CD4-positive, alpha-beta T cell treated with Interleukin-4 for 4 hours (primary cell): ENCODE results near the gene LAMA5.

ENCODE experiments used
- DNase-seq: peaks from one replicate; pipeline ENCODE4 v3.0.0-alpha.2; 2020

Gene LAMA5

DNA sequence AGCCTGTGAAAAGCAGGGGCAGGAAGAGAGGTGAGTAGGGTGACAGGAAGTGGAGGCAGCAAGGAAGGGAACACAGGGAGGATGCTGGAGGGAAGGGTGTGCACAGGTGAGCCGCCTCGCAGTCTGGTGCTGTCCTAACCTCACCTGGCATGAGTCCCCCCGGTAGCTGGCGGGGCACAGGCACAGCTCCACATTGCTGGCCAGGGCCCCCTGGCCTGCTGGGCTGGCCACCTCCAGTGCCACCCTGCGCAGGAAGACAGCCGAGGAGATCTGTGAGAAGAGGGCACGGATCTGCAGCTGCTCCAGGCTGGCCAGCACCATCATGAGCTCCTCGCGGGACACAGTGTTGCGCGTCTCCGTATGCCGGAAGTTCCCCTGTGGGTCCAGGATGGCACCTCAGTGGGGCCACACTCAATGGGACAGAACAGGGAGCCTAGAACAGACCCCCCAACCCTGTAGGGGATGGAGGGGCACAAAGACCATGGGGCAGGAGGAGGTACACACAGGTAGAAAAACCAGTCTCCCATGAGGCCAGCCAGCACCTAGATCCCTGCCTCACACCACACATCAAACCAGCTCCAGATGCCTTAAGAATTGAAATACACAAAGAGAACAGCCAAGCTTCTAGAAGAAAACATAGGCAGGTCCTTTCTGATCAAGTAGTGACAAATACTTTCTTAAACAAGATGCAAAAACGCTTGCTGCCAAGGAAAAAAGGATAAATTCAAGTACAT is 41.8 kb downstream of the LAMA5 start:
- DNase-seq, result no peak

DNA sequence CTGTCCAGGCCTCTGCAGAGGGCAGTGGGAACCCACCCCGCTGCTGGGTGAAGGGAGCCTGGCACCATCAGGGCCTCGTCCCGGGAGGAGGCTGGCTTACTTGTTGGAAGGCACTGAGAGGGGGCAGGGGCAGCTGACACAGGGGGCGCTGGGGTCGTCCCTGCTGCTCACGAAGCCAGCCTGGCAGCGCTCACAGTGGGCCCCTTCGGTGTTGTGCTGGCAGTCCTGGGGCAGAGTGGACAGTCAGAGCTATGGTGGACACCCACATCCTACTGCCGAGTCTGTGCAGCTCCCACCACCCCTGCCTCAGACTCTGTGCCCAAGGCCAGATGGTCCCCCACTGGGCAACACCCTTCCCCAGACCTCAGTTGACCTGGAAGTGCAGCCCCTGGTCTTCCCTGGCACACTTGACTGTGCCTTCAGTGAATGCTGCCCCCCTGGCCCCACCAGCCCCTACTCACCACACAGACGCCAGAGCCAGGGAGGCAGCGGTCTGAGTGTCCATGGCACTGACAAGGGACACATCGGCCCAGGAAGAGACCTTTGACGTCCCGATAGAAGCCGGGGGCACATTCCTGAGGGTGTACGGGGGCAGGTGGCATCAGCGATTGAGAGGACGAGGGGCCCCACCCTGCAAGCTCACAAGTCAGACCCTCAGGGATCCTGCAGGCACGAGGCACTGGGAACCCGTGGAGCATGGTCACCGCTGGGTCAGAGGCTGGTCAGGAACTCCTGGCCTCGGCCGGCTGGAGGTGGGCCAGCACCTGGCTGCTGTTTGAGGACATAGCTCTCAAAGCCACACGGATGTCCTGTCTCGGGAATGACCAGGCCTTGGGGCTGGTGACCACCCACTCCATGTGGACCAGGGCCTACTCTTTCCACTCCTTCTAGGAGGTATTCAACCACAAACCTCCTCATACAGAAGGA is 42.9 kb downstream of the LAMA5 start:
- no peak for DNase-seq

DNA sequence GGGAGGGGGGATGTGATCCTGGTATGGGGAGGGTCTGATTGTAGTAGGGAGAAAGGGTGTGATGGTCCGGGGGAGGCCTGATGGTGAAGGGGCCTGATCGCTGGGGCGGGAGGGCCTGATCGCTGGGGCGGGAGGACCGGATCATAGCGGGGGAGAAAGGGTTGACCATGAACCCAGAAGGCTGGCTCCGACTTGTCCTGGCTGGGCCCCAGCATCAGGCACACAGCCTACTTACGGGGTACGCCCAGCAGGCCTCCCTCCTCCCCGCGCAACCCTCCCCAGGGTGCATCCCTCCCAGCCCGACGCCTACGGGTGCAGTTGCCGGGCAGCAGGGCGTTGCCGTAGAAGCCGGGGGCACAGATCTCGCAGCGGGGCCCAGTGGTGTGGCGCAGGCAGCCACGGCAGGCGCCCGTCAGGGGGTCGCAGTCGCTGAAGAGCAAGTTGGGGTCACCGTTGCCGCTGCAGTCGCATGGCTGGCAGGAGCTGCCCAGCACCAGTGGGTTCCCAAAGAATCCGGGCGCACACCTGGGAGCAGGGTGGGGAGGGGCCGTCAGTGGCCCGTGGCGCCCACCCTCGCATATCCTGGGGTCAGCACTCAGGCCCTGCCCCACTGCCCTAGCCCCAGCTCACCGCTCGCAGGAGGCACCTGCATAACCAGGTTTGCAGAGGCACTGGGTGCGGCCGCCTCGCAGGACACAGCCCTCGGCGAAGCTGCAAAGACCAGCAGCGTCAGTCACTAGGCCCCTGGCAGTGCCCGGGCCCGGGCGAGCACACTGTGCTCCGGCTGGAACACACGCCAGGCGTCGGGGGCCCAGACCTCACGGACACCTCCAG is 43.7 kb downstream of the LAMA5 start:
- DNase-seq, result no peak

DNA sequence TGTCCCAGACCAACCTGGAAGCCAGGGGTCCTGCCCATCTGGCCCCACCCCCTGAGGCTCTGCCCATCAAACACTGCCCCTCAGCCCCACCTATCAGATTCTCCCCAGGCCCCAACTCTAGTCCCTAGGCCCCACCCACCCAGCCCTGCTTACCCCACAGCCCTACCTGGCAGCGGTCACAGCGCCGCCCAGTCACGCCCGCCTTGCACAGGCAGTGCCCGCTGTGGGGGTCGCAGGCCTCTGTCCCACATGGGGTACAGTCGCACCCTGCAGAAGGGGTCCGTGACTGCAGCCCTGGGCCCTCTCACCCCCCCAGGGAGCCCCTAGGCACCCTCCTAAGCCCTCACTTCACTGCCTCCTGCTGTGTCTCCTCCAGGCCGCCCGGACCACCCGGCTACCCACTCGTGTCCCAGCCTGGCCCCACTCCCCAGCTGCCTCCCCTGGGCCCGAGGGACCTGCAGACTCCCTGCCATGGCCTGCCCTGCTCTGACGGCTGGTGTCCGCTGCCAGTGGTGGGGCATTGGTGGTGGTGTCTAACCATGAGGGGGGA is 44.5 kb downstream of the LAMA5 start:
- DNase-seq, result no peak

DNA sequence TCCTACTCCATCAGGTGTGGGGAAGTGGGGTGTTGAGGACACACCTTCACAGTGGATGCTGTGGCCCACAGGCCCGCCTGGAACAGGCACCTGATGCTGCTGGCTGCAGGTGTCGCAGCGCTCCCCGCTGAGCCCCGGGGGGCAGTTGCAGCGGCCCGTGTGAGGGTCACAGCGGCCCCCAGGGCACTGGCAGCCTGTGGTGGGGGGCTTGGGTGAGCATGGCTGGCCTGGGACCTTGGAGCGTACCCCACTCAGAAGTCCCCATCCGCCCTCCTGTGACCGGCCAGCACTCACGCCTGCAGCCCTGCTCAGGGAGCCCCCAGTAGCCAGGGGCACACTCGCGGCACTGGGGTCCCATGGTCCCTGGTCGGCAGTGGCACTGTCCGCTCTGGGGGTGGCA is 45.1 kb downstream of the LAMA5 start:
- DNase-seq, result no peak

DNA sequence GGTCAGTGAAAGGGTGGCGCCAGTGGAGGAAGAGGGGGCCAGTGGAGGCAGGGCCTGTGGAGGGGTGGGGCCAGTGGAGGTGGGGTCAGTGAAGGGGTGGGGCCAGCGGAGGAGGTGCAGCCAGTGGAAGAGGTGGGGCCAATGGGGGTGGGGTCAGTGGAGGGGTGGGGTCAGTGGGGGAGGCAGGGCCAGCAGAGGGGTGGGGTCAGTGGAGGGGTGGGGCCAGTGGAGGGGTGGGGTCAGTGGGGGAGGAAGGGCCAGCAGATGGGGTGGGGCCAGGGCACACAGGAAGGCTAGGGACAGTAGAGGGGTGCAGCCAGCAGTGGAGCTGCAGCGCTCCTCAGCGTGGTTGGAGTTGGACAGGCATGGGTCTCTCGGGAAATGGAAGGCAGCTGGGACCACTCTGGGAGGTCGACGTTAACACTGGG is 45.6 kb downstream of the LAMA5 start:
- DNase-seq, result no peak

DNA sequence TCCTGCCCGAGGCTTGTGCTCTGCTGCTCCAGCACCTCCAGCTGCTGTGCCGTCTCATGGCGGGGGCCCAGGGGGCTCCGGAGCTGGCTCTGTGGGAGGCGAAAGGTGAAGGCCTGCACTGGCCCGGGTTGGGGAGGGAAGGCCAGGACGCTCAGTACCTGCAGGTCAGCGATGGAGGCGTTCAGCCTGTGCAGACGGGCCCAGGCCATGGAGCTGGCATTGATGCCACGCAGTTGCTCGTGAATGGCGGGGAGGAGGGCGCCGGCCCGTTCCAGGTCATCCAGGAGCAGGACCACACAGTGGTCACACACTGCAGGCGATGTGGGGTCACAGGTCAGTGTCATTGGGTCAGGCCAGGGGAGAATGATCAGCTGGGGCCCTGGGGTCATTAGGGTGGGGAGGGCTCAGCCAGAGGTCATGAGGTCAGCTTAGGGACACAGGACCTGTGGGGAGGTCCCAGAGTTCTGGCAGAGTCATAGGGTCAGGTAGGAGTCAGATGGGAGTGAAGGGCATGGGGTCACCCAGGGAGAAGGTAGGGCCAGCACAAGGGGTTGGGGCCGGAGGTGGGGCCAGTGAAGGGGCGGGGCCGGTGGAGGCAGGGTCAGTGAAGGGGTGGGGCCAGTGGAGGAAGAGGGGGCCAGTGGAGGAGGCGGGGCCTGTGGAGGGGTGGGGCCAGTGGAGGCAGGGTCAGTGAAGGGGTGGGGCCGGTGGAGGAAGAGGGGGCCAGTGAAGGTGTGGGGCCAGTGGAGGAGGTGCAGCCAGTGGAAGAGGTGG is 46.3 kb downstream of the LAMA5 start:
- no peak for DNase-seq

DNA sequence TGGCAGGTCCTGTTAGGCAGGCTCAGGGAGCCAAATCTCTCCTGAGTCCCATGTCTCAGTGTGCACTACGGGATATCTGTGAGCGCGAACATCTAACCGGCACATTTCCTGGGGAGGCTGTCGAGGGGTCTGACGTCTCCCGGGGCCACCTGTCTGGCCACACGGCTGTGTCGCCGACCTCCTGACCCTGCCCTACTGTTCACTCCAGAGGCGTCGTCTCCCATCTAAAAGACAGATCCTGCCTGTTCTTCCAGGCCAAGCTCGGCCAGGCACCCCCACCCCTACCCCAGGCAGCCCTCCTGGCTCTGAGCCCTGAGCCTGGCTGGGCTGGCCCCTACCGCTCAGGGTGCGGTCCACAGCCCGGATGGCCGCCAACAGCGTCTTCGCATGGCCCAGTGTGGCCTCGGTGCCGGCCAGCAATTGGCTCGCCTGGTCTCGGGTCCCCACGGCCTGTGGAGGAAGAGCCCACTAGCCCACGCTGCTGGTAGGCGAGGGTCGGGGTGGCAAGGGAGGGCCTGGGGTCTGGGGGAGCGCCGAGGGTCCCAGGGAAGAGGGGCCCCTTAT is 47.7 kb downstream of the LAMA5 start:
- DNase-seq, result no peak

DNA sequence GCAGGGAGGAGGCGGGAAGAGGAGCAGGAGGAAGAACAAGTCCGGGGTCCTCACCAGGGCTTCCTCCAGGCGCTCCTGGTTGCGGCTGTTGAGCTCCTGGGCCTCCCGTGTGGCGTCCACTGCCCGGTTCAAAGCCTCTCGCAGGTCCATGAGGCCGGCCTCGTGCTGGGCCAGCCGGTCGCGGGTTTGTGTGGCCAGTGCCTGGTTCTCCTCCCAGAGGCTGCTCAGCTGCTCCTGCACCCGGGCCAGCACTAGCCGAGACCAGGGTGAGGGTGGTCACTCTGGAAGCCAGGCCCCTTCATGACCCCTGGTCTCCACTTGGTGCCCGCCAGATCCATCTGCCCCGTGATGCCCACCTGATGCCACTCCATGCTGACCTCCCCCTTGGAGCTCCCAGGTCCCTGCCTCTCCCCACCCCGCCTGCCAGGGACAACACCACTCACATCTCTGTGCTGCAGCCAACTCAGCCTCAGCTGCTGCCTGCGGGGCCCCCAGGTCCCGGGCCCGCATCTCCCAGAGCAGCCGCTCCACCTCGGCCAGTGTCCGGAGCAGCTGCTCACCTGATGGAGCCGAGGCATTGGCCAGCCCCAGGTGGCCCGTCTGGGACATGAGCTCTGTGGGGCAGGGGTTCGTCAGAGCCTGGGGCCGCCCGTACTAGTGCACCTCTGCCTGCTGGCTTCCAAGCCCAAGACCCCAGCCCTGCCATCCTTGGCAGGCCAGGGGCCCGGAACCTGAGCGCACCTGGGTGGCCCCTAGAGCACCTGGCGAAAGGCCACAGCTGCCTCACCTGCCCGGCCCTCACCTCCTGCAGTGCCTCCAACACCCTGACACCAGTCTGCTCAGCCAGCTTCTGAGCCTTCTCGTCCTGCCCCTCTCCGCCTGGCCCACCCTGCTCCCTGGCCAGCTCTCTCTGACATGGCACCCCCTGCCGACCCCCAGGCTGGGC is 48.4 kb downstream of the LAMA5 start:
- no peak for DNase-seq

DNA sequence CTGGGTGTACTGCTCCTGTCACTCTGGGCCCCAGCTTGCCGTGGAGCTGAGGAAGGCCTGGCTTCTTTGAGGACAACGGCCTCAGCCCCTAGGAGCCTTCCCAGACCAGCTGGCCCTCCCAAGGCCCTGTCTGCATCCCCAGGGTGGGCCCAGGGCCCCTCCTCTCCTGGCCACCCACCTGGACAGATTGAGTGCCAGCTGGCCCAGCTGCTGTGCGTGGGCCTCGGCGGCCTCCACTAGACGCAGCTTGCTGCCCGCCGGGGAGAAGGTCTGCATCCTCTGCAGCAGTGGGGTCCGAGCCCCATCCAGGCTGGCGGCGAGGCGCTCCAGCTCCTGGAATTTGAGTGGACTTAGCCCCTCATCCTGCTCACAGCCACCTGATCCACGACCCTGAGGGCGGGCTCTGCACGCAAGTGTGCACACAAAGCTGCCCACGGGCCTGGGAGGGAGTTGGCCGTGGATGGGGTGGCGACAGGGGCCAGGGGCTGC is 49.9 kb downstream of the LAMA5 start:
- DNase-seq, result no peak

DNA sequence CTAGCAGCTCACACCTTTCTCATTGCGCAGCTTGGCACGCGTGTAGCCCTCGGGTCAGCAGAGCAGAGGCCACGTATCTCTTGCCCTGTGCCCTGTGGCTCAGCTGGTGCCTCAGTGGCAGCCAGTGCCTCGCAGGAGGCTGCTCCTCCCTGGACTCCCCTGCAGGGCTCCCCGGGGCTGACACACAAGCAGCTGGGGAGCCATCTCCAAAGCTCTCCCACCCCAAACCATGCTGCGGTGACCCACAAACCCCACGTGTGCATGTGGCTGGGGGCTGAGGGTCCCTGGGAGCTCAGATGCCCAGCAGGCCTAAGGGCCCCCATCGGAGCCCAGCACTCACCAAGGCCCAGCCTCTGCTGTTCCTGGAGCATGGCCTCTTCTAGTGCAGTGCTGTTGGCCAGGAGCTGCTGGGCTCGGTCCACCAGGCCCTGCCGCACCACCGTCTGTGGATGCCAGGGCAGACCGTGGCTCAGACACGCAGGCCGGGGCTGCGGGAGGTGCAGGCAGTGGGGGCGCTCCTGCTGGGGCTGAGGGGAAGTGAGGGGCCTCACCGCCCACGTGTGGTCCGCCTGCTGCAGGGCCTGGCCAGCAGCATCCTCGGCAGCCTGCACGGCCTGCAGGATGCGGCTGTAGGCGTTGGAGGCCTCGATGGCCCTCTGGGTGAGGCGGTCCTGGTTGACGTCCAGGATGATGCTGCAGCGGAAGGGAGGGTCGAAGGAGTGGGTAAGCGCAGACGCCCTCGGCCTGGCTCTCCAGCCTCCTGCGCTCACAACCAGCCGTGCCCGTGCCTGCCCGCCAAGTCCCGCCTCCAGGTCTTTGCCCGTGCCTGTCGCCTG is 50.6 kb downstream of the LAMA5 start:
- no peak for DNase-seq

DNA sequence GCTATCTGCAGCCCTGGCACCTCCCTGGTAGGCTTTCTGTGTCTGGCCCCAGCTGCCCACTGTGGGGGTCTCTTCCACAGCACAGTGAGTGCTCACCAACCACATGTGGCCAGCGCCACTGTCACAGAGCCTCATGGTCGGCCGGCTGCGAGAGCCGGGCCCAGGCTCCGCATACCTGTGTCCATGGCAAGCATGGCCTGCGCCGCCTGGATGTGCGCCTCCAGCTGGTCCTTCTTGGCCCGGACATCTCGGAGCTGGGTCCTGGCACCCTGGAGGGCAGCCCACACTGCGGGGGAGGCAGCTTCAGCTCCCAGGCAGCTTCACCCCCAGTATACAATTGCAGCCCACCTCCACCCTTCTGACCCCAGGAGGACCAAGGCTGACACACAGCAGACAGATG is 51.3 kb downstream of the LAMA5 start:
- no peak for DNase-seq

DNA sequence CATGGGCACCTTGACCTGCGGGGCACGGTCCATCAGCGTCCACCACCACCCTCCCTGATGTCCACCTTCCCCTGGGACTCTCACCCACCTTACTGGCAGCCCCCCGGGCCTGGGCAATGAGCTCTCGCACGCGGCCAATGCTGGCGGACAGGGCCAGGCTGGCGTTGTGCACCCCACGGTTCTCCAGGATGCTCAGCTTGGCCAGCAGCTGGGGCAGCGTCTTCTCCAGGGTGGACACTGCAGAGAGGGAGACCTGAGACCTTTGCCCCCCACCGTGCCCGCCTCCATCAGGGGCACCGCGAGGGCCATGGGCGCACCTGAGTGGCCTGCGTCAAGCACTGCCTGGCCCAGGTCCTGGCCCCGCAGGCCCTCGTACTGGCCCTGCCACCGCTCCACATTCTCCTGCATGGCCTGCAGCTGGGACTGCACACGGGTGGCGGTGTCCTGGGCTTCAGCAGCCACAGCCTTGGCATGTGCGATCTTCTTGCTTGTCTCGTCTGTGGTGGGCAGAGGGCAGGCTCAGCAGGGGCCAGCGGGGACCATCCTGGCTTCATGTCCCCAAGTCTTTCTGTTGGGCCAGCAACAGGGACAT is 52.3 kb downstream of the LAMA5 start:
- DNase-seq, result no peak

DNA sequence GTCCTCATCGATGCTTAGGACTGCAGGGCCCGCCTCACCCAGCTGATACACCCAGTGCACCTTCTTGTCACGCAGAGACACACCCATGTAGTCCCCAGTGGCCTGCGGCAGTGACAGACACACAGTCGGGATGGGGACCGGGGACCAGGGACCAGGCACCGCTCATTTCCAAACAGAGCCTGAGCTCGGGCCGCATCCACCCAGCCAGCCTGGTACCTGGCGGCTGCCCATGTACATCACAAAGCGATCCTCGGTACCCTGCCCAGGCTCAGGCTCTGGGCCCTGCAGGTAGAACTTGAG is 52.8 kb downstream of the LAMA5 start:
- no peak for DNase-seq

DNA sequence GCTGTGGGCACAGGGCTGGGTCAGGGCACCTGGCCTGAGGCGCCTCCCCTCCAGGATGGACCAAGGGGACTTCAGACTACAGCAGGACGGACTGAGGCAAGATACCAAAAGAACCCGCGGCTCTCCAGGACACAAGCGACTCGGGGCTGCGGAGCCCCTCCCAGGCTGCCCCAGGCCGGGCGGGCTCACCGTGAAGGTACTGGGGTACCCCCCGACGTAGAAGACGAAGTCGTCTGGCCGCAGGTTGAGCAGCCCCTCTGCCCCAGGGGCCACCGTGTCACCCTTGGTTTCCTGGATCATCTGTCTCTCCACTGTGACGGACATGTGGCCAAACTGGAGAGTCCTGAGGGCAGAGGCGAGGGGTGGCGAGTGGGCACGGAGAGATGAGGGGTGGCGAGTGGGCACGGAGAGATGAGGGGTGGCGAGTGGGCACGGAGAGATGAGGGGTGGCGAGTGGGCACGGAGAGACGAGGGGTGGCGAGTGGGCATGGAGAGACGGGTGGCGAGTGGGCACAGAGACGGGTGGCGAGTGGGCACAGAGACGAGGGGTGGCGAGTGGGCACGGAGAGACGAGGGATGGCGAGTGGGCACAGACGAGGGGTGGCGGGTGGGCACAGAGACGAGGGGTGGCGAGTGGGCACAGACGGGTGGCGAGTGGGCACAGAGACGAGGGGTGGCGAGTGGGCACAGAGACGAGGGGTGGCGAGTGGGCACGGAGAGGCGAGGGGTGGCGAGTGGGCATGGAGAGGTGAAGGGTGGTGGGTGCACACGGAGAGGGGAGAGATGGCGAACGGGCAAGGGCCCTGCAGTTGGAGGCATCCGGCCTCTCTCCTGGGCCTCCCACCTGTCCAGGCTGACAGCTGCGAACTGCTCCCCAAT is 53.4 kb downstream of the LAMA5 start:
- no peak for DNase-seq

DNA sequence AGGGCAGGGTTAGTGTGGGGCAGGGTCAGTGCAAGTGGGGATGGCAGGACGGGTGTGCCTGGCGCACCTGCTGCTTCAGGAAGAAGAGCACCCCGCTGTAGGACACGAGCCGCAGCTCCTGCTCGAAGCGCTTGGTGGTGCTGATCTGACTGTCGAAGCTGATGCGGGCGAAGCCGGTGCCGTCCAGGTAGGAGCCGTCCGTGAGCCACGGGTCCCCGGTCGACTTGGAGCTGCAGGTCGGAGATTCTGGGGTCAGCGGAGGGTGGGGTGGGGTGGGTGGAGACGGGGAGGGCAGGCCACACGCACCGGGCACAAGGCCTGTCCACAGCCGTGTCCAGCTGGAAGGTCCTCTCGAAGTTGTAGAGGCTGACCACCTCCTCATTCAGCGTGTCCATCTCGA is 54.1 kb downstream of the LAMA5 start:
- no peak for DNase-seq

DNA sequence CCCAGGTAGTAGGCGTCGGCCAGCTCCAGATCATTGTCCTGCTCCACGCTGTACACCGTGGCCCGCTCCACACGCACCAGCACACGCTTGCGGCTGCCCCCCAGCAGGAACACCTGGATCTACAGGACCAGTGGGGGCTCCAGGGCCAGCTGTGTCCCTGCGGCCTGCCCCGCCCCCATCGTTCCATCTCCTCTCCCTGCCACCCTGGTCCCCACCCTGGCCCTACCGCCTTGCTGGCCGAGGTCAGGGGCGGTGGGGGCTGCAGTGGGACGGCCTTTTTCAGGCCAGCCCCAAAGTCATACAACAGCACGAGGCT is 54.5 kb downstream of the LAMA5 start:
- DNase-seq, result no peak
